Jurkat, Clone E6-1 (cell line): ENCODE results near the gene SLC17A5.

Experiments
- DNase-seq: peaks from one replicate; pipeline ENCODE4 v3.0.0-alpha.2; 2011; ENCODE audit warnings: low read depth, low spot score
- H3K4me3 ChIP-seq: 2 replicates; pipeline ENCODE4 v1.5.1; 2011; ENCODE audit warnings: mild to moderate bottlenecking, low read length, control low read depth, moderate library complexity

SLC17A5 gene

GRCh38 chr6:73671911-73672685 is 18.3 kb upstream of the SLC17A5 start:
- H3K4me3 ChIP-seq, result no peak overlapping the region
- no peak for DNase-seq

GRCh38 chr6:73669005-73669404 is 15.2 kb upstream of the SLC17A5 start:
- H3K4me3 ChIP-seq, result no peak overlapping the region
- no peak for DNase-seq

GRCh38 chr6:73667798-73668197 is 14.0 kb upstream of the SLC17A5 start:
- no peak overlapping the region for H3K4me3 ChIP-seq
- DNase-seq, result no peak

- no peak for DNase-seq
- H3K4me3 ChIP-seq, result no peak overlapping the region
Measured at GRCh38 chr6:73666393-73666792, 12.6 kb upstream of the SLC17A5 start.

GRCh38 chr6:73665686-73666319 is 12.0 kb upstream of the SLC17A5 start:
- DNase-seq, result no peak
- H3K4me3 ChIP-seq, result no peak overlapping the region

GRCh38 chr6:73664701-73665100 is 10.9 kb upstream of the SLC17A5 start:
- H3K4me3 ChIP-seq, result no peak overlapping the region
- DNase-seq, result no peak

- no peak overlapping the region for H3K4me3 ChIP-seq
- DNase-seq, result no peak
Measured at GRCh38 chr6:73657201-73657600, 3.4 kb upstream of the SLC17A5 start.

- no peak overlapping the region for H3K4me3 ChIP-seq
- DNase-seq, result no peak
Measured at GRCh38 chr6:73656531-73657145, 2.8 kb upstream of the SLC17A5 start.

- no peak for DNase-seq
- H3K4me3 ChIP-seq, result peak overlapping the region; percentile 77; the same call in 1 of the 2 replicates
Measured at GRCh38 chr6:73655341-73655917, 1.6 kb upstream of the SLC17A5 start.

- peak overlapping the region; percentile 77 for H3K4me3 ChIP-seq
- peak; percentile 79 for DNase-seq
Measured at GRCh38 chr6:73652637-73653570, 888 bp downstream of the SLC17A5 start.

- H3K4me3 ChIP-seq, result no peak overlapping the region
- DNase-seq, result no peak
Measured at GRCh38 chr6:73649783-73650182, 4.0 kb downstream of the SLC17A5 start.

GRCh38 chr6:73648166-73648565 is 5.6 kb downstream of the SLC17A5 start:
- no peak for DNase-seq
- H3K4me3 ChIP-seq, result no peak overlapping the region

GRCh38 chr6:73644941-73645591 is 8.7 kb downstream of the SLC17A5 start:
- peak overlapping the region; percentile 43 for H3K4me3 ChIP-seq
- DNase-seq, result no peak

GRCh38 chr6:73644030-73644429 is 9.8 kb downstream of the SLC17A5 start:
- no peak overlapping the region for H3K4me3 ChIP-seq
- no peak for DNase-seq

GRCh38 chr6:73642530-73642929 is 11.3 kb downstream of the SLC17A5 start:
- DNase-seq, result no peak
- H3K4me3 ChIP-seq, result no peak overlapping the region

- DNase-seq, result no peak
- H3K4me3 ChIP-seq, result no peak overlapping the region
Measured at GRCh38 chr6:73640179-73640750, 13.5 kb downstream of the SLC17A5 start.

GRCh38 chr6:73639040-73639439 is 14.8 kb downstream of the SLC17A5 start:
- no peak for DNase-seq
- no peak overlapping the region for H3K4me3 ChIP-seq

GRCh38 chr6:73637404-73637803 is 16.4 kb downstream of the SLC17A5 start:
- no peak for DNase-seq
- no peak overlapping the region for H3K4me3 ChIP-seq
